ENCODE data around the gene PKN3. TPM values are rescaled to one million over a fixed set of nuclear protein-coding genes. Genes with fewer than 3 reads are reported as not detected.

The PKN3 gene
- total and polyA plus RNA-seq, 9 of the 15 experiments (the other 6 are each of a cell fraction or from before 2014, with no cell fraction given) = 0.82 to 49.2 (median 19.7) TPM

DNA sequence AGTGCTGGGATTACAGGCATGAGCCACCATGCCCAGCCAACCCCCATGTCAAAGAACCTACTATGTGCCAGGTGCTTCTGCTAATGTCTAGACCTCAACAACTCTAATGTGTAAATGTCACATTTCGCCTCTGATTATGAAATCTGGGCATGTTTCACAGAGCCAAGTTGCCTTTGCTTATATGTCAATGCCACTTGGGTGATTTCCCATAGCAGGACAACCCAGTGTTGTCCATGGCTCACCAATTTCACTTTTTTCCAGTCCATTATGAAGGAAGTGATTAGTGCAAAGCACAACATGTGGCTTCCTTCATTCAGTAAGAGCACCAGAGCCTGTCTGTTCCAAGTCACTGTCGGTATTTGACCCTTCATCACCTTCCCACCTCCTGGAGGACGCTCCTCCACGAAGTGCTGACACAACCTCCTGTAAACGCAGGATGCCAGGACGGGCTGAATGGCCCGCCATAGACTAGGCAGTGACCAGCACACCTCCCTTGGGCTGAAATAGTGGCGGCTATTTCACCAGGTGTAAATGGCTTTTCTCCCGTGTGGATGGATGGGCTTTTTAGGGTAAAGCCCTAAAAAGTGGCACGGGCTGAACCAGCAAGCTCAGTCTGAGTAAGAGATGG, 962 bp upstream of the PKN3 start:
- ATAC-seq (no peak), DNase-seq (ENCODE audit: extremely low read depth in 1 of 4, low spot score in 3 of 4) (no peak), FAIRE-seq (no peak)
- no peak overlapping the region for H3K4me3 ChIP-seq
- no peaks in the 10 kb centered on the region for H3K9me1 ChIP-seq (ENCODE audit: control insufficient read depth, insufficient read depth, low read length)
- H3K27me3 ChIP-seq (ENCODE audit: control insufficient read depth in 2 of 2, insufficient read depth in 2 of 2, low read length in 2 of 2) = no peaks in the 10 kb centered on the region
- peaks cover 24% of the 10 kb centered on the region for H3K79me2 ChIP-seq (ENCODE audit: control insufficient read depth, insufficient read depth, low read length)
- H2AFZ ChIP-seq (ENCODE audit: low read depth, low read length) = no peak overlapping the region
- peak overlapping the region in 1 of 2 experiments; percentile 56; a peak in 1 of 4 replicates for H3K9ac ChIP-seq (ENCODE audit: insufficient read depth in 1 of 2, low read depth in 2 of 2, low read length in 2 of 2)
- H3K9me3 ChIP-seq (replicated peaks; ENCODE audit: control insufficient read depth, insufficient read depth, low read depth, low read length) = no peaks in the 10 kb centered on the region
- 87% methylated on average over 10 of the region's 10 CpGs for WGBS (ENCODE audit: insufficient coverage, low coverage, missing lambda C conversion rate)
- no peak overlapping the region for H3K4me2 ChIP-seq (ENCODE audit: insufficient read depth, low read length)
- H3K36me3 ChIP-seq (ENCODE audit: control insufficient read depth, insufficient read depth, low read length) = peaks cover 41% of the 10 kb centered on the region
- H4K20me1 ChIP-seq (replicated peaks; ENCODE audit: control insufficient read depth, insufficient read depth, low read length) = no peaks in the 10 kb centered on the region
- H3K4me1 ChIP-seq (replicated peaks in 1 of 2; ENCODE audit: control insufficient read depth in 2 of 2, insufficient read depth in 2 of 2, low read length in 2 of 2) = peaks cover 9 to 34% of the 10 kb centered on the region in 2 experiments
- intact Hi-C loops (cut with micrococcal nuclease) (loop anchor here (5.0 kb wide), 1 partner anchor 54 kb away; no protein-coding TSS in a partner anchor), in situ Hi-C loops (cut with MboI) (no loop called here)
- BruUV-seq (replicated peaks) = TSS peak; percentile 63
- CTCF ChIA-PET (ENCODE audit: low intra/inter-chr PET ratio) = no interaction called here
- POLR2A ChIA-PET = interaction anchor here (0.8 to 3.1 kb wide), 9 partner anchors 8 to 360 kb away, joined by 3 to 65 read pairs (median 4); partner anchors contain the start of gene SET
- no peak overlapping the region for H3K27ac ChIP-seq (ENCODE audit: extremely low read depth, low read depth, low read length)
- TF ChIP-seq, protein P1, sequence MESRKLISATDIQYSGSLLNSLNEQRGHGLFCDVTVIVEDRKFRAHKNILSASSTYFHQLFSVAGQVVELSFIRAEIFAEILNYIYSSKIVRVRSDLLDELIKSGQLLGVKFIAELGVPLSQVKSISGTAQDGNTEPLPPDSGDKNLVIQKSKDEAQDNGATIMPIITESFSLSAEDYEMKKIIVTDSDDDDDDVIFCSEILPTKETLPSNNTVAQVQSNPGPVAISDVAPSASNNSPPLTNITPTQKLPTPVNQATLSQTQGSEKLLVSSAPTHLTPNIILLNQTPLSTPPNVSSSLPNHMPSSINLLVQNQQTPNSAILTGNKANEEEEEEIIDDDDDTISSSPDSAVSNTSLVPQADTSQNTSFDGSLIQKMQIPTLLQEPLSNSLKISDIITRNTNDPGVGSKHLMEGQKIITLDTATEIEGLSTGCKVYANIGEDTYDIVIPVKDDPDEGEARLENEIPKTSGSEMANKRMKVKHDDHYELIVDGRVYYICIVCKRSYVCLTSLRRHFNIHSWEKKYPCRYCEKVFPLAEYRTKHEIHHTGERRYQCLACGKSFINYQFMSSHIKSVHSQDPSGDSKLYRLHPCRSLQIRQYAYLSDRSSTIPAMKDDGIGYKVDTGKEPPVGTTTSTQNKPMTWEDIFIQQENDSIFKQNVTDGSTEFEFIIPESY (CRISPR knock-in tag; IDR thresholded peaks at IDR 0.05) = peak; percentile 55; the same call in 1 of the 2 replicates
- no peak for TF ChIP-seq ZNF589 (CRISPR knock-in tag; IDR thresholded peaks at IDR 0.05; ENCODE audit: low read depth)
- no peak for TF ChIP-seq BMI1 (IDR thresholded peaks at IDR 0.05; ENCODE audit: low read length)
- TF ChIP-seq, protein P2, sequence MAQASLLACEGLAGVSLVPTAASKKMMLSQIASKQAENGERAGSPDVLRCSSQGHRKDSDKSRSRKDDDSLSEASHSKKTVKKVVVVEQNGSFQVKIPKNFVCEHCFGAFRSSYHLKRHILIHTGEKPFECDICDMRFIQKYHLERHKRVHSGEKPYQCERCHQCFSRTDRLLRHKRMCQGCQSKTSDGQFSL (CRISPR knock-in tag; IDR thresholded peaks at IDR 0.05) = no peak
- TF ChIP-seq, protein P2 (tag; IDR thresholded peaks at IDR 0.05) = no peak
- TF ChIP-seq, protein P3, sequence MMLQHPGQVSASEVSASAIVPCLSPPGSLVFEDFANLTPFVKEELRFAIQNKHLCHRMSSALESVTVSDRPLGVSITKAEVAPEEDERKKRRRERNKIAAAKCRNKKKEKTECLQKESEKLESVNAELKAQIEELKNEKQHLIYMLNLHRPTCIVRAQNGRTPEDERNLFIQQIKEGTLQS (IDR thresholded peaks at IDR 0.05) = no peak
- TF ChIP-seq, protein P3 (CRISPR knock-in tag; conservative IDR thresholded peaks at IDR 0.05) = no peak
- TF ChIP-seq NR3C1 (CRISPR knock-in tag; IDR thresholded peaks at IDR 0.05) = no peak
- no peak for TF ChIP-seq RHOXF2B (CRISPR knock-in tag; conservative IDR thresholded peaks at IDR 0.05)
- no peak for TF ChIP-seq ZNF165 (CRISPR knock-in tag; IDR thresholded peaks at IDR 0.05; ENCODE audit: borderline replicate concordance)
- TF ChIP-seq CBX3 (IDR thresholded peaks at IDR 0.05; ENCODE audit: borderline replicate concordance in 1 of 2, low read length in 2 of 2) = no peak
- TF ChIP-seq TCF7L2 (IDR thresholded peaks at IDR 0.05; ENCODE audit: low read depth, low read length) = no peak
- peak; percentile 86 for TF ChIP-seq ZKSCAN1 (IDR thresholded peaks at IDR 0.05; ENCODE audit: low read depth, low read length)
- no peak for TF ChIP-seq DPF2 (IDR thresholded peaks at IDR 0.05)
- TF ChIP-seq MAFF (IDR thresholded peaks at IDR 0.05; ENCODE audit: low read length) = no peak
- TF ChIP-seq, protein P4, sequence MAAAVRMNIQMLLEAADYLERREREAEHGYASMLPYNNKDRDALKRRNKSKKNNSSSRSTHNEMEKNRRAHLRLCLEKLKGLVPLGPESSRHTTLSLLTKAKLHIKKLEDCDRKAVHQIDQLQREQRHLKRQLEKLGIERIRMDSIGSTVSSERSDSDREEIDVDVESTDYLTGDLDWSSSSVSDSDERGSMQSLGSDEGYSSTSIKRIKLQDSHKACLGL (CRISPR knock-in tag; IDR thresholded peaks at IDR 0.05; ENCODE audit: borderline replicate concordance, poor library complexity, severe bottlenecking) = no peak
- 0 out of 2 replicates have a peak, but pooled peaks have one; percentile 11 for TF ChIP-seq CEBPB (tag; IDR thresholded peaks at IDR 0.05)
- TF ChIP-seq TSC22D4 (tag; IDR thresholded peaks at IDR 0.05) = no peak
- no peak for TF ChIP-seq ZNF143 (CRISPR knock-in tag; IDR thresholded peaks at IDR 0.05)

Measured in K562 (cell line).